BLaER1 treated with 17β-estradiol and CSF1 and Interleukin-3, amounts not matched to agents 10 nM and 100 nM (cell line): ENCODE data around the gene ANGPTL7.
A peak's percentile ranks its signal among the peaks of the same experiment; 100 is the strongest.

Experiments used
- H3K27ac ChIP-seq, 11 experiments: shearing (Covaris generic); formaldehyde crosslinking; 2 replicates each; pipeline ENCODE4 v1.8.1; 2022
- H3K27me3 ChIP-seq, 11 experiments: shearing (Covaris generic); formaldehyde crosslinking; 2 replicates each; pipeline ENCODE4 v1.8.1; 2022
- H3K36me3 ChIP-seq, 11 experiments: shearing (Covaris generic); formaldehyde crosslinking; 2 replicates each; pipeline ENCODE4 v1.8.1; 2022
- H3K4me1 ChIP-seq, 10 experiments: shearing (Covaris generic); formaldehyde crosslinking; 2 replicates each; pipeline ENCODE4 v1.8.1; 2022
- H3K4me2 ChIP-seq, 11 experiments: shearing (Covaris generic); formaldehyde crosslinking; 2 replicates each; pipeline ENCODE4 v1.8.1; 2022
- H3K4me3 ChIP-seq, 10 experiments: shearing (Covaris generic); formaldehyde crosslinking; 2 replicates each; pipeline ENCODE4 v1.8.1; 2022
- H3K9ac ChIP-seq, 11 experiments: shearing (Covaris generic); formaldehyde crosslinking; 2 replicates each; pipeline ENCODE4 v1.8.1; 2022
- H3K9me3 ChIP-seq, 11 experiments: shearing (Covaris generic); formaldehyde crosslinking; replicated peaks in 1 of 11; 2 replicates each; pipeline ENCODE4 v1.8.1; 2022
- H4K20me1 ChIP-seq, 11 experiments: shearing (Covaris generic); formaldehyde crosslinking; 2 replicates each; pipeline ENCODE4 v1.8.1; 2022
- Cebpa-rat ChIP-seq, 11 experiments: shearing (Covaris generic); IDR thresholded peaks; 2 replicates each; pipeline ENCODE4 v1.8.1; 2022

The ANGPTL7 gene

DNA sequence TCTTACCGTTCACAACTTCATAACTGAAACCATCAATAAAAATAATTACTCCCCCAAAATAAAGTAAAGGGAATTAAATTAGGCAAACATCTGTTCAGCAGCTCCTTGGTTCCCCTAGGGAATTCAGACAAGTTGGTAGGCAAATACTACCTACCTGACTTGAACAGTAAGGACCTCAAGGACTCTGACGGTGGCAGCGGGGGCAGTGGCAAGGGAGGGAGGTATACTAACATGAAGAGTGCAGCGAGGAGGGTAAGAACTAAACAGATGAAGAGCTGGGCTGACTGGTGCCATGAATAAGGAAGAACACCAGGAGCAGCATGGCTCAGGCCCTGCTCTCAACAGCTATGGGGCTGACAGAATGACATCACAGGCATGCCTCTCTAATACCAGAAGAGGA lies 40.0 kb downstream of the ANGPTL7 start:
- Histone ChIP-seq H3K27me3 (no peaks in the 10 kb centered on the region), H3K27ac (peak overlapping the region in 2 of 11 experiments; percentile 22; a peak in 2 of 22 replicates), H3K4me1 (peaks cover 29 to 75% (median 38%) of the 10 kb centered on the region in 10 experiments), H3K4me3 (0 out of 20 replicates have a peak overlapping the region, but pooled peaks of 1 of the 10 experiments have one; percentile 11), H4K20me1 (peaks cover 0 to 8% (median 0%) of the 10 kb centered on the region in 11 experiments; a peak in 3 of 22 replicates), H3K9me3 (no peaks in the 10 kb centered on the region), H3K36me3 (peaks cover 83 to 98% (median 91%) of the 10 kb centered on the region in 11 experiments), H3K4me2 (peak overlapping the region in 10 of 11 experiments; percentile 13 to 79 (median 50); a peak in 17 of 22 replicates), H3K9ac (peak overlapping the region in 3 of 11 experiments; percentile 6 to 29 (median 12); a peak in 2 of 22 replicates)
- no peak for TF ChIP-seq Cebpa-rat (IDR thresholded peaks at IDR 0.05)

DNA sequence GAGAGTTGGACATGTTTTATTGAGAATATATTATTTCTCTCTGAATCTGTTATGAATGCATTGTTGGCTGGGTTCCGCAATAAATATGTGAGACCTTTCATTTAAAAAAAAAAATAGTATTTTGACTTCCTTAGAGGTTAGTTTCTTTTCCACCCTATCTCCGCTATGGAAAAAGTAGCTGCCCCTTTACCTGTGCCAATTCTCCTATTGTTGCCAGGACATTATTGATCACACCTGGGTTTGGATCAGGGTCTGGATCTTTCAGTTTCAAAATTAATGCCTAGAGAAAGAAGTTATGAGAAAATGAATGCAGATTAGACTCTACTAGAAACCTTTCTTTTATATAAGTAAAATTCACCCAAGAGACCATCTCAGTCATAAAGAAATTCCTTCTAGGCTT lies 44.1 kb downstream of the ANGPTL7 start:
- no peaks in the 10 kb centered on the region for H3K27me3 ChIP-seq
- peaks cover 24 to 61% (median 39%) of the 10 kb centered on the region in 10 experiments for H3K4me1 ChIP-seq
- no peak overlapping the region for H3K4me2 ChIP-seq
- no peak overlapping the region for H3K27ac ChIP-seq
- no peak overlapping the region for H3K4me3 ChIP-seq
- no peak overlapping the region for H3K9ac ChIP-seq
- no peaks in the 10 kb centered on the region for H3K9me3 ChIP-seq
- H4K20me1 ChIP-seq = peaks cover 0 to 24% (median 0%) of the 10 kb centered on the region in 11 experiments; a peak in 4 of 22 replicates
- H3K36me3 ChIP-seq = peaks cover 98 to 100% (median 100%) of the 10 kb centered on the region in 11 experiments
- no peak for TF ChIP-seq Cebpa-rat (IDR thresholded peaks at IDR 0.05)

DNA sequence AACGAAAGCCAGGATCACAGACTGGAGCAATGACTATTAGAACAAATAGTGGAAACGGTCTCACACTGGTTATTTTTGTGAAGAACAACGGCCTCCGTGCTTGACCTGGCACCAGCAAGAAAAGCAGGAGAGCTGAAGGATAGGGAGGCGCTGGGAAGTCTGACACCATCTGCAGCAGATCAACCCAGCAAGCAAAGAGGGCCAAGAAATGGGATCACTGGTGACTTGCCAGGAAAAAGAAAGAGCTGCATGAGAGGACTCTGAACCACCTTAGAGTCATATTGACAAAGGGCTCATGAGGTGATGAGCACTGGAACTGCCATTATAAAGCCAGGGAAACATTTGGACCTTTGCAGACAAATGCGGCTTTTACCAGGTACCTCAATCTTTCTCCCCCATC lies 48.2 kb downstream of the ANGPTL7 start:
- Histone ChIP-seq H4K20me1 (peaks cover 0 to 36% (median 3%) of the 10 kb centered on the region in 11 experiments; a peak in 8 of 22 replicates), H3K27me3 (no peaks in the 10 kb centered on the region), H3K9ac (peak overlapping the region in 1 of 11 experiments; percentile 19; a peak in 1 of 22 replicates), H3K4me3 (no peak overlapping the region), H3K36me3 (peaks cover 96 to 100% (median 99%) of the 10 kb centered on the region in 11 experiments), H3K9me3 (no peaks in the 10 kb centered on the region), H3K4me2 (peak overlapping the region in 10 of 11 experiments; percentile 7 to 51 (median 36); a peak in 14 of 22 replicates), H3K27ac (peak overlapping the region in 3 of 11 experiments; percentile 25 to 49 (median 43); a peak in 3 of 22 replicates), H3K4me1 (peaks cover 10 to 26% (median 15%) of the 10 kb centered on the region in 10 experiments)
- TF ChIP-seq Cebpa-rat (IDR thresholded peaks at IDR 0.05) = no peak

DNA sequence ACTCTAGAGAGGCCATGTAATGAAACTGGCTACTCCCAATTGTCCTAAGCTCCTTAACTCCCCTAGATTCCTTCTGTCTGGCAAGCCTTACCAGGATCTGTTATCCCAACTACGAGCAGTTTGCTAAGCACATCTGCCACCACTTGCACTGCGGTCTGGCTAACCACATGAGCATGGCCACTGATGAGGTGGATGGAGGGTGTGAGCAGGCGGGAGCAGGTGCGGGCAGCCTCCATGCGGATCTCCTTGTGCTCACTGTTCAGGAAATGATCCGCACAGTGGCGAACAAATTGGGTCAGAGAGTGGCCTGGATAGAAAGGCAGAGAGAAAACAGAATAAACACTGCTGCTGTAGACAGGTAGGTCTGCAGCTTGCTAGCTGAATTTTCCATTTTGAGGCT lies 49.2 kb downstream of the ANGPTL7 start:
- no peak for TF ChIP-seq Cebpa-rat (IDR thresholded peaks at IDR 0.05)
- Histone ChIP-seq H4K20me1 (peaks cover 0 to 46% (median 3%) of the 10 kb centered on the region in 11 experiments; a peak in 8 of 22 replicates), H3K9ac (no peak overlapping the region), H3K27ac (no peak overlapping the region; a peak in 1 of 22 replicates), H3K9me3 (no peaks in the 10 kb centered on the region), H3K4me3 (no peak overlapping the region), H3K27me3 (no peaks in the 10 kb centered on the region), H3K4me1 (peaks cover 10 to 26% (median 15%) of the 10 kb centered on the region in 10 experiments), H3K4me2 (no peak overlapping the region), H3K36me3 (peaks cover 96 to 100% (median 99%) of the 10 kb centered on the region in 11 experiments)

DNA sequence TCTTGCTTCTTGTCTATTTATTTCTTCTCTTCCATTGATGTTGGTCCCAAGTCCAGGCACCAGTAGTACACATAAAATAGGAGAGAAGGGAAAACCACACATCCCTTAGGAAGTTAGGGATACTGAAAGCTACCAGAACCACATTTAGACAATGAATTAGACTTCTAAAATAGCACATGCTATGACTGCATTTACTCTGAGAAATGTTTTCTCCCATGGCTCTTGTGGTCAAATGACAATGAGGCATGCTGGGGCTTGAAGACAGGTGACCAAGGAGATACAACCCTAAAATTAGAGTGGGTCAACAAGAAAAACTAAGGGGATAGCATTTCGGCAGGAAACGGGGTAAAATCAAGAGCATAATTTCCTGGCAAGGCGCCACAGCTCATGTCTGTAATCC lies 56.1 kb downstream of the ANGPTL7 start:
- no peak for TF ChIP-seq Cebpa-rat (IDR thresholded peaks at IDR 0.05)
- no peaks in the 10 kb centered on the region for H3K27me3 ChIP-seq
- peaks cover 0 to 35% (median 7%) of the 10 kb centered on the region in 11 experiments; a peak in 9 of 22 replicates for H4K20me1 ChIP-seq
- H3K27ac ChIP-seq = no peak overlapping the region
- peaks cover 77 to 88% (median 85%) of the 10 kb centered on the region in 11 experiments for H3K36me3 ChIP-seq
- no peak overlapping the region for H3K4me2 ChIP-seq
- no peak overlapping the region for H3K4me3 ChIP-seq
- H3K9me3 ChIP-seq = peaks cover 0 to under 1% (median 0%) of the 10 kb centered on the region in 11 experiments; a peak in 2 of 22 replicates
- H3K4me1 ChIP-seq = peaks cover 0 to 23% (median 10%) of the 10 kb centered on the region in 10 experiments; a peak in 11 of 20 replicates
- H3K9ac ChIP-seq = no peak overlapping the region
